ENCODE measurements around the gene KCTD20. TPM values are rescaled to one million over a fixed set of nuclear protein-coding genes. Genes with fewer than 3 reads are reported as not detected.
"Not testable (repeated sequence)": the region's sequence is repeated elsewhere in the genome, so short reads cannot be mapped to it uniquely, and the experiment has no call there.

KCTD20 gene
- total RNA-seq, 1 experiment from 2014 or later: 23.7 TPM

- CTCF ChIA-PET: not testable (repeated sequence)
Observed at GRCh38 chr6:36483326-36483725, 40.5 kb downstream of the KCTD20 start.

GRCh38 chr6:36484736-36485135 lies 41.9 kb downstream of the KCTD20 start:
- Histone ChIP-seq H3K27me3 (ENCODE audit: insufficient read depth, low read length) (no peaks in the 10 kb centered on the region), H3K36me3 (ENCODE audit: control insufficient read depth in 1 of 2, insufficient read depth in 2 of 2, low read length in 2 of 2) (peaks cover 21 to 24% of the 10 kb centered on the region in 2 experiments), H3K79me2 (ENCODE audit: insufficient read depth, low read length) (no peaks in the 10 kb centered on the region), H3K4me3 (replicated peaks in 1 of 2; ENCODE audit: low read depth in 1 of 2, low read length in 2 of 2) (no peak overlapping the region), H3K9me3 (ENCODE audit: control insufficient read depth in 1 of 2, insufficient read depth in 1 of 2, low read depth in 1 of 2, low read length in 2 of 2) (no peaks in the 10 kb centered on the region), H3K4me1 (ENCODE audit: control insufficient read depth in 1 of 2, insufficient read depth in 2 of 2, low read length in 2 of 2) (no peaks in the 10 kb centered on the region), H3K9ac (ENCODE audit: low read length) (no peak overlapping the region), H3K27ac (ENCODE audit: low read depth, low read length) (no peak overlapping the region), H3K4me2 (ENCODE audit: low read length) (no peak overlapping the region), H3K9me2 (ENCODE audit: insufficient read depth) (no peaks in the 10 kb centered on the region), H4K20me1 (ENCODE audit: insufficient read depth) (no peaks in the 10 kb centered on the region), H2AFZ (ENCODE audit: low read depth, low read length, poor library complexity, severe bottlenecking) (no peak overlapping the region)
- BruUV-seq (replicated peaks): no TSS peak
- TF ChIP-seq ZBTB33 (IDR thresholded peaks at IDR 0.05; ENCODE audit: extremely low read depth, insufficient replicate concordance, low read length) (no peak), SIN3A (IDR thresholded peaks at IDR 0.05; ENCODE audit: low read depth) (no peak), ZFX (IDR thresholded peaks at IDR 0.05) (no peak), EGR1 (IDR thresholded peaks at IDR 0.05; ENCODE audit: low read depth) (no peak), MAX (IDR thresholded peaks at IDR 0.05) (no peak), EZH2 (IDR thresholded peaks at IDR 0.05) (no peak), FOSL1 (IDR thresholded peaks at IDR 0.05; ENCODE audit: low read depth) (no peak), JUND (IDR thresholded peaks at IDR 0.05) (no peak), POLR2A (IDR thresholded peaks at IDR 0.05; ENCODE audit: borderline replicate concordance, extremely low read depth, insufficient read depth, insufficient read length) (no peak), ATF3 (IDR thresholded peaks at IDR 0.05) (no peak), POLR2AphosphoS5 (IDR thresholded peaks at IDR 0.05; ENCODE audit: low read depth, low read length) (no peak), TCF7L2 (IDR thresholded peaks at IDR 0.05; ENCODE audit: borderline replicate concordance, extremely low read depth, insufficient read depth, insufficient read length) (no peak), ZNF274 (IDR thresholded peaks at IDR 0.05; ENCODE audit: low read depth, low read length) (no peak), CEBPB (IDR thresholded peaks at IDR 0.05; ENCODE audit: low read depth) (no peak), ELF1 (IDR thresholded peaks at IDR 0.05; ENCODE audit: borderline replicate concordance, low read depth) (no peak), CBX3 (IDR thresholded peaks at IDR 0.05; ENCODE audit: low read depth) (no peak), CTCF (IDR thresholded peaks at IDR 0.05 in 2 of 3, conservative IDR thresholded peaks at IDR 0.05 in 1 of 3; ENCODE audit: borderline replicate concordance in 1 of 3, insufficient read depth in 1 of 3, low read depth in 2 of 3, low read length in 2 of 3) (no peak)
- POLR2A ChIA-PET: no interaction called here
- ATAC-seq (no peak), DNase-seq (ENCODE audit: low read depth, low spot score) (no peak)
- intact Hi-C loops (cut with micrococcal nuclease): no loop called here
- RAD21 ChIA-PET (ENCODE audit: low non-redundant PET in 1 of 2, low total read pairs in 2 of 2, uncharacterized antibody in 2 of 2, unreplicated experiment in 2 of 2): no interaction called here
- CTCF ChIA-PET: no interaction called here

More at GRCh38 chr6:36483326-36483725, 40.5 kb downstream of the KCTD20 start:
- H3K4me3 ChIP-seq (replicated peaks in 1 of 2; ENCODE audit: low read depth in 1 of 2, low read length in 2 of 2); H3K9ac ChIP-seq (ENCODE audit: low read length); H3K9me3 ChIP-seq (ENCODE audit: control insufficient read depth in 1 of 2, insufficient read depth in 1 of 2, low read depth in 1 of 2, low read length in 2 of 2); H3K4me1 ChIP-seq (ENCODE audit: control insufficient read depth in 1 of 2, insufficient read depth in 2 of 2, low read length in 2 of 2); H3K4me2 ChIP-seq (ENCODE audit: low read length); H4K20me1 ChIP-seq (ENCODE audit: insufficient read depth); DNase-seq (ENCODE audit: low read depth, low spot score); H3K79me2 ChIP-seq (ENCODE audit: insufficient read depth, low read length); BruUV-seq (replicated peaks); H3K9me2 ChIP-seq (ENCODE audit: insufficient read depth); H3K27ac ChIP-seq (ENCODE audit: low read depth, low read length); H3K27me3 ChIP-seq (ENCODE audit: insufficient read depth, low read length); RAD21 ChIA-PET (ENCODE audit: low non-redundant PET in 1 of 2, low total read pairs in 2 of 2, uncharacterized antibody in 2 of 2, unreplicated experiment in 2 of 2); ATAC-seq; POLR2A ChIA-PET; intact Hi-C loops (cut with micrococcal nuclease); H2AFZ ChIP-seq (ENCODE audit: low read depth, low read length, poor library complexity, severe bottlenecking): not testable (repeated sequence)
- H3K36me3 ChIP-seq (ENCODE audit: control insufficient read depth in 1 of 2, insufficient read depth in 2 of 2, low read length in 2 of 2): peaks cover 21 to 29% of the 10 kb centered on the region in 2 experiments

Data from HCT116 (cell line).